ENCODE data around the gene OGG1.
"Not testable (repeated sequence)": the region's sequence is repeated elsewhere in the genome, so short reads cannot be mapped to it uniquely, and the experiment has no call there.

The OGG1 gene

GRCh38 chr3:9768141-9768775 lies 18.5 kb downstream of the OGG1 start:
- DNase-seq, result no peak

DNA sequence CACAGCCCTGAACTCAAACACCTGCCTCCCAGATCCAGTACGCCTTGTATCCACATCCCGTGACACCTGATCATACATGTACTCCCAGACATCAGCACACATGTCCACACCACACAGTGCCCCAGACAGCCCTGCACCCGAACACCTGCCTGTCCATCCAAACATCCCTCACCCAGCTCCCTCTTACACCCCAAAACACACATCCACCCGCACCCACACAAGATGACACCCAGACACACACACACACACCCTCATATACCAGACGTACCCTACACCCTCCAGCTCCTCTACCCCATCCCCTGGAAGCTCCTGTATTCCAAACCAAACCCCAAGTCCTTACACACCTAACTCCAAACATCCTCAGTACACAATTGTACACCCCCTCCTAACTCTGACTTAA lies 19.3 kb downstream of the OGG1 start:
- DNase-seq, result no peak

DNA sequence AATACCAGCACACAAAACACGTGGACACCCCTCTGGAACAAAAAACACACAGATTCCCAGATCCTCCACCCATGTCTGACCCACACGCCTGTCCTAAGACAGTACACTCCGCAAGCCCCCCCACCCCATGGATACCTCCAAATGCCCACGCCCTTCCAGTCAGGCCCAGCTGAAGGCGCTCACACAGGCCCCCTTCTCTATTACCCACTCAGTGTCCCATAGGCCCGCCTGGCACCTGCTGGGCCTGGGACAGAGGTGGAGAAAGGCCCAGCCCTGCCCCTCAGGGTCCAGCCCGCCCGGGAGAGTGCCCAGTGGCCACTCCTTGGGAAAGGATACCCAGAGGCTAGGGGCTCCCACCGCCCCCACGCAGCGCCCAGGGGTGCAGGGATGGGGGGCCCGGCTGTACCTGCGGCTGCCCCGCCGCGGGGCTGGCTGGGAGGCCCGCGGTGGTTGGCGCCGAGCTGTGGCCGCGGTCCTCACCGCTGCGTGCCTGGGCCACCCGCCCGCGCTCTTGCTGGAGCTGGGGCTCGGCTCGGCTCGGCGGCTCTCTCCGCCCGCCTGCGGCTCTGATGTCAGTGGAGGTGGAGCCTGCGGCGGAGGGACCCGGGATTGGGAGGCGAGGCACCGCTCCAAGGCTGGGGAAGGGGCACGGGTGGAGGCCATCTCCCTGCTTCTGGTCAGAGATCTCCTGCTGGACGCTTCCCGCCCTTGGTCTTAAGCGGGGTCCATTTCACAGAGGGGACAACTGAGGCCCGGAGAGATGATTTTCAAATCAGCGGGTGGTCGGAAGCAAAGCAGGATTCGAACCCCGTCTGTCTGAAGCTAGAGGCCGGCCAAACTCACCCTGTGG lies 19.9 kb downstream of the OGG1 start, which contains the start of gene CAMK1:
Gene CAMK1 (minus strand): TSS at position 522 of the 850 bp plus-strand sequence. CDS start 2,198 bp downstream, outside the sequence.
- DNase-seq, result no peak

DNA sequence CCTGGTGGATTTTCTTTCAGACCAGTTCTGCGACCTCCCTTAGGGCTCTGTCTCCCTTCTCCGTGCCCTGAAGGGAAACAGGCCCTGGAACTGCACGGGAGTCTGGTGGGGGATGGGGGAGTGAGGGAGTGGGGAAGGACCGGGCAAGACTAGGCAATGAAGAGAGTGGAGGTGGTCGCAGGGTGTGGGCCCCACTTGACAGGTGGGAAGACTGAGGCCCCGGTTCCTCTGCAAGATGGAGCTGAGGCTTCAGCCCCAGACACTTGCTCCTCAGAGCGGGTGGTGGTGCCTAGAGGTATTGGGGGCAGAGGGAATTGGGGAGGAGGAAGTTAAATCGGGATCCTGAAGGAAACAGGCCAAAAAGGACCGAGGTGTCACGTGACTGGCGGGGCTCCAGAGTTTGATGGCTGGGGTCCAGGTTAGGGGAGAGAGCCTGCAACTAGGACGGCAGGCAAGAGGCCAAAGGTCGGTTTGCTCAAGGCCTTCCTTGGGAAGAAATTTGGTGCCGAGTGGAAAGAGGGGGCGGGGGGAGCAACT lies 20.6 kb downstream of the OGG1 start:
- DNase-seq, result no peak

GRCh38 chr3:9771007-9771406 lies 21.3 kb downstream of the OGG1 start:
- not testable (repeated sequence) for DNase-seq

DNA sequence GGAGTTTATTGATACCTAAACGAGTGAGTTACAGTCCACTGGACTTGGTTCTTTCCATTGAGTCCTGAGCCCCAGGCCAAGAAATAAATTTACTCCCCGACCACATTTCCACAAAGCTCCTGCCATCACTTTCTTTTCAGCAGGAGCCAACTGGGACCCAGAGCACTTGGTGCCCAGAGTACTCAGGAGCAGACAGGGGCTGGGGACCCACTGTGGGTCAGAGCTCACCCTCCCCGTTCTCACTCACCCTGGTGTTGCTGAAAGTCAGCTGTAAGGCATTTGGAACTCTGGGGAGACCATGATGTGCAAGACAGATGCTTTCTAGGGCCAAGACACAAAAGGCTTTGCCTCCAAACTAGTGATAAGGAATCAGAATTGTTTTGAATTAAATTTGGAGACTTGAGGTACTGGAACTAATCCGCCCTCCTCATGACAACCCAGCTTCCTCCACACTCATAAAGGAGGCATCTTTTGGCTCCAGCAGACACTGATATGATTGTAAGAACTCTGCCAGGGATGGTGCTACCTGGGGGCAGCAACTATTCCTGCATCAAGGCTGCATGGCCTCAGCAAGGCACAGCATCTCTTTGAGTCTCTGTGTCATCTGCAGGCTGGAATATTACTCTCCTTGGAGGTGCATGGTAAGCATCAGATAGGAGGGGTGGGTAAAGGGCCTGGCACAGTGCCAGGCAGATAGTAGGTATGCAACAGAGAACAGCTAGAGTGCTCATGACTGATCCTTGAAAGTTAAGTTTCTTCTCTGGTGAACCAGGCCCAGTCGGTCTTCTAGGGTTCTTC lies 27.3 kb downstream of the OGG1 start:
- no peak for DNase-seq

- no peak for DNase-seq
Observed at GRCh38 chr3:9777694-9778021, 27.9 kb downstream of the OGG1 start.

- DNase-seq, result no peak
Observed at GRCh38 chr3:9778143-9779074, 28.7 kb downstream of the OGG1 start.

DNA sequence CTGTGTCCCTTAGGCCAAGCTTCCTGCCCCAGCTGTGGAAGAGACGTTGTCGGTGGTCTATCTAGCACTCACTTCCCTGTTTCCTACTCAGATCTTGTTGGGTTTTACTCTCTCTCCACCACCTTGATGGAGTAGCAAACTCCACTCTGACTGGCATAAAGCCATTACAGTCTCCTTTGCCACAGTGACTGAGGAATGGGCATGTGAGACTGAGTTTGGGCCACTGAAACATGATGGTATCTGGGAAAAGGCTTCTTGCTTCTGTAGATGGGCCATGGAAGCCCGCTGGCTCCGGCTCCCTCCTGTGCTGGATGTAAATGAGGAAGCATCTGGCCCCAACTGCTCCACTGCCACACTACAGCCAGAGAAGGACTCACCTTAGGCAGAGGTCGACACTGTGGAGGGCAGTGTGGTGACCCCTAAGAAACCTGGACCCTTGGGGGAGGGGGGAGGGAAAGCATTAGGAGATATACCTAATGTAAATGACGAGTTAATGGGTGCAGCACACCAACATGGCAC lies 29.4 kb downstream of the OGG1 start:
- DNase-seq, result no peak

DNA sequence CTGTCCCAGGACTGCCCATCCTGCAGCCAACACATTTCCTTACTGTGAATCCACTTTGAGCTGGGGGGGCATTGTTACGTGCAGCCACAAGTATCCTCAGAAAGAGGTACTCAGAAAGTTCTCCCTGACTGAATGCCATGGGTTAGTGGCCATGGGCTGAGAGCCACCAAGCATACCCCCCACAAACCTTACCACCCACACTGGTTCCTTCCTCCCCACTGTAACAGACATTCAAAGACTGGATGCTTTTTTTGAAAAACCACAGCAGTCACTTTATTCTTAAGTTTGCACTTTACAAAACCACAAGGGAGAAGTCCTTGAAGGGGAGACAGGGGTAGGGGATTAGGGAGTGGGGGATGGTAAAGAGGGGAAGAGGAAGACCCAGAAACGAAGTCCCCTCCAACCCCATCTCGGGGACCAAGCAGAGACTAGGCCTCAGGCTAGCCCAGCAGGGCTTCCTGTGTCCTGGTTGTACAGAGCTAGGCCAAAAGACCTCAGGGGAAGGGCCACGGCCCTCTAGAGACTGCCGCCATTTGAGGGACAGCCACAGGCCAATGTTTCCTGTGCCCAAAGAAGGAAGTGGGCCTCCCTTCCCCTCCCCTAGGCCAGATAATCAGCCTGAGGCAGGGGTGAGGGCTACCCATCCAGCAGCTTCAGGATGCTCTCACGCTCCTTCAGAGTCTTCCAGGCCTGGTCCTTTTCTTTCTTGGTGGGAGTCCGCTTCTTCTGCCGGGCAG lies 30.1 kb downstream of the OGG1 start:
- no peak for DNase-seq

GRCh38 chr3:9780458-9780812 lies 30.7 kb downstream of the OGG1 start:
- DNase-seq, result no peak

DNA sequence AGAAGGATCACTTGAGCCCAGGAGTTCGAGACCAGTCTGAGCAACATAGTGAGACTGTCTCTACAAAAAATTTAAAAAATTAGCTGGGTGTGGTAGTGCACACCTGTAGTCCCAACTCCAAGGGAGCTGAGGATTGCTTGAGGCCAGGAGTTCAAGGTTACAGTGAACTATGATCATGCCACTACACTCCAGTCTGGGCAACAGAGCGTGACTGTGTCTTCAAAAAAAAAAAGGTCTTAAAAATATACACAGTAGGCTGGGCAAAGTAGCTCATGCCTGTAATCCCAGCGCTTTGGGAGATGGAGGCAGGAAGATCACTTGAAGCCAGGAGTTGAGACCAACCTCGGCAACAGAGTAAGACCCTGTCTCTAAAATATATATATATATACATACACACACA lies 31.2 kb downstream of the OGG1 start:
- DNase-seq, result no peak

GRCh38 chr3:9781551-9781950 lies 31.8 kb downstream of the OGG1 start:
- DNase-seq, result no peak

DNA sequence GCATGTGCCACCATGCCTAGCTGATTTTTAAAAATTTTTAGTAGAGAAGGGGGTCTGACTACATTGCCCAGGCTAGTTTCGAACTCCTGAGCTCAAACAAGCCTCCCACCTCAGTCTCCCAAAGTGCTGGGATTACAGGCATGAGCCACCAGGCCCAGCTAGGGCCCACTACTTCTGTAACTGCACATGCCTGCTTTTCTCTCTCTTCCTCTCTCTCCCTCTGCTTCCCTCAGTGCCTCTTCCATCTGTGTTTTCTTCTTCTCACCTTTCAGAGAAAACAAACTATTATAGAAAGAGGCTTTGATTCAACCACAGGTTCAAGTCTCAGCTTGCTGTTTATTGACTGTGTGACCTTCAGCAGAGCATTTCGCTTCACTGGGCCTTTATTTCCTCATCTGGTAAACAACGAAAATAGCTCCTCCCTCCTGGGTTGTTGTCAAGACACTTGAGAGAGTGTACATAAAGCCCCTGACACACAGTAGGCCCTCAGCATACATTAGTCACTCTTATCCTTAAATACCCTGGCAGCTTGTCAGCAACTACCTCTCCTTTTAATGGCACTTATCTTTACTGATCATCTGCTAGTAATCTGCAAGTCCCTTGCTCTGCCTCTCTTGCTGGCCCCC lies 32.3 kb downstream of the OGG1 start:
- DNase-seq, result no peak

GRCh38 chr3:9782770-9783169 lies 33.0 kb downstream of the OGG1 start:
- DNase-seq, result no peak

DNA sequence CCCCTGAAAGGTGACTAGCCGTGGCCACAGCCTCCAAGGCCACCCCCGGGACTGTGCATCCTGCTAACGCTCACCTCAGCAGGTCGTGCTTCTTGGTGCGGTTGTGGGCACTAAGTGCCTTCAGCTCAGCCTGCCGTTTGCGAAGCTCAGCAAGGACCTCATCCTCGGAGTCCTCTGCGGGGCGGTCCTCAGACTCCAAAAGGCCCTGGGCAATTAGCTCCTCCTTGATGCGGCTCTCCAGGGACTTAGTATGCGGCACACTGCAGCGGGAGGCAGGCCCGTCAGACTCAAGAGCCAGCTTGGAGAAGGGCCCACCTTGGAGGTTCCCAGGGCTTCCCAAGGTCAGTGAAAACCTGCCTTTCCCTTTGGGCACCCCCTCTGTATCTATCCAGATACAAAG lies 34.2 kb downstream of the OGG1 start:
- DNase-seq, result no peak

- DNase-seq, result no peak
Observed at GRCh38 chr3:9784965-9785364, 35.2 kb downstream of the OGG1 start.

DNA sequence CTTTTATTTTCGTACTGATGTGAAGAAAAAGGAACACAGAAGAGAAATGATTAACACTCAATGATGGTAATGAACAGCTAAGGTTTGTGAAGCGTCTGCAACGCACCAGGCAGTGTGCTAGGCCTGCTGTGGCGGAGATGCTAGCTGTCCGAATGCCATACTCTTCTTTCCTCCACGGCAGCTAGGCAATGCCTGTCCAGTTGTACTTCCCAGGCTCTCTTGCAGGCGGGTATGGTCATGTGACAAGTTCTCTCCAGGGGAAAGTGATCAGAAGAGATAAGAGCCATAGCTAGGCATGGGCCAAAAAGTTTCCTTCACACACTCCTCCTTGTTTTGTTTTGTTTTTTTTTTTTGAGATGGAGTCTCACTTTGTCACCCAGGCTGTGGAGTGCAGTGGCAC lies 35.9 kb downstream of the OGG1 start:
- no peak for DNase-seq

- no peak for DNase-seq
Observed at GRCh38 chr3:9786209-9786739, 36.5 kb downstream of the OGG1 start.

DNA sequence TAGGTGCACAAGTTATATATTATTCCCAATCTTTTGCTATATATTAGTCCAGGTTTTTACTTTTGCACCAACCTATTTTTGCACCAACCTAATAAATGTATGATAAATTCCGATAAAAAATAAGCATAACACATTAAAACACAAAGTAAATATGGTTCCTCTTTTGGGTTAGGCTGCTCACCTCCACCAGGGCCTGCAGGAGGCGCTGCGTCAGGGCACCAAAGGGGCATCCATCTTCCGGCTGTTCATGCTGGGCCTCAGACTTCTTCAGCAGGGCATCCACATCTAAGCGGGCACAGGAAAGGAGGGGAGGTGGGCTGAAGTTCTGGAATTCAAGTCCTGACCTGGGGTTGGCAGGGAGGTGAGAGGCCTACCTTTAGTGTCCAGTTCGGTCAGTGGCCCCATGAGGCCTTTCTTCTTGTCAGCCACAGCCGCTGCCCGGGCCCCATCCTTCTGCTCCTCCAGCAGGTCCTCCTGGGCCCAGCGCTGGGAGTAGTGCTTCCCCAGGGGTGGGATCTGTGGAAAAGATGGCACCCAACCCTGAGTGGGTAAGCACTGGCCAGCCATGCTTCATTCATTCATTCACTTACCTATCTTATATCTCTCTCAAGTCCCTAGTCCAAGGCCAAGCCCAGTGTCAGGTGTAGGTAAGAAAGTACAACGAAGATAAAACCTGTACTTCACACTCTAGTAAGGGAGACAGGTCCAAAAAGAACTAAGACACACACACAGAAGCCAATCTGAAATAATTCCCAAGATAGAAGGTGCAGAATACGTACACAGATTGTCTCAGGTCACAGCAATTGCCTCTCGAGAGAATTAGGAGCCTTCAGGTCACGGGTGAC lies 37.3 kb downstream of the OGG1 start:
- DNase-seq, result no peak

Measured in cortex of kidney (tissue), 1 donor.